Vagina (tissue), 2 donors: ENCODE results near the gene CELF5.

Experiments used
- POLR2A ChIP-seq, 2 donors: fragments of 450-650 bp; IDR thresholded peaks; one replicate each; pipeline ENCODE4 v1.6.1; 2017; ENCODE audit warnings: antibody characterized with exemption in 2 of 2, mild to moderate bottlenecking in 2 of 2, moderate library complexity in 2 of 2
- TF ChIP-seq, protein P1 (sequence below), 3 experiments: fragments of 450-650 bp in 2 of 3; fragments of 200-600 bp in 1 of 3; sonication (generic) in 1 of 3; IDR thresholded peaks; one replicate each; pipeline ENCODE4 v1.5.1; 2017 to 2019; ENCODE audit warnings: antibody characterized with exemption in 3 of 3, mild to moderate bottlenecking in 2 of 3, moderate library complexity in 2 of 3

GRCh38 chr19:3224346-3225168, at the start of gene CELF5:
- TF ChIP-seq, protein P1, sequence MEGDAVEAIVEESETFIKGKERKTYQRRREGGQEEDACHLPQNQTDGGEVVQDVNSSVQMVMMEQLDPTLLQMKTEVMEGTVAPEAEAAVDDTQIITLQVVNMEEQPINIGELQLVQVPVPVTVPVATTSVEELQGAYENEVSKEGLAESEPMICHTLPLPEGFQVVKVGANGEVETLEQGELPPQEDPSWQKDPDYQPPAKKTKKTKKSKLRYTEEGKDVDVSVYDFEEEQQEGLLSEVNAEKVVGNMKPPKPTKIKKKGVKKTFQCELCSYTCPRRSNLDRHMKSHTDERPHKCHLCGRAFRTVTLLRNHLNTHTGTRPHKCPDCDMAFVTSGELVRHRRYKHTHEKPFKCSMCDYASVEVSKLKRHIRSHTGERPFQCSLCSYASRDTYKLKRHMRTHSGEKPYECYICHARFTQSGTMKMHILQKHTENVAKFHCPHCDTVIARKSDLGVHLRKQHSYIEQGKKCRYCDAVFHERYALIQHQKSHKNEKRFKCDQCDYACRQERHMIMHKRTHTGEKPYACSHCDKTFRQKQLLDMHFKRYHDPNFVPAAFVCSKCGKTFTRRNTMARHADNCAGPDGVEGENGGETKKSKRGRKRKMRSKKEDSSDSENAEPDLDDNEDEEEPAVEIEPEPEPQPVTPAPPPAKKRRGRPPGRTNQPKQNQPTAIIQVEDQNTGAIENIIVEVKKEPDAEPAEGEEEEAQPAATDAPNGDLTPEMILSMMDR (IDR thresholded peaks at IDR 0.05): peak in 1 of 3 experiments; percentile 56
- no peak for TF ChIP-seq POLR2A (IDR thresholded peaks at IDR 0.05)
